Natural killer cell (primary cell): ENCODE results near the gene TTC39B. TPM values are rescaled to one million over a fixed set of nuclear protein-coding genes. Genes with fewer than 3 reads are reported as not detected.

ENCODE experiments used
- ATAC-seq, 3 donors: fragments of 150-1000 bp in 2 of 3; fragments of 200-7000 bp in 1 of 3; cut with Tn5 transposase; 1 replicate in 1 of 3; 2 replicates in 2 of 3; pipeline ENCODE4 v1.10.0; 2021; ENCODE audit warnings: mild to moderate bottlenecking in 2 of 3, moderate library complexity in 2 of 3
- DNase-seq, 2 donors: peaks; one replicate each; pipeline versions ENCODE4 v3.0.0 to v3.0.0-alpha.2; 2013 to 2021; ENCODE audit warnings: mixed read lengths in 1 of 2
- H3K27ac ChIP-seq: one replicate; pipeline ENCODE4 v1.5.1; 2013; ENCODE audit warnings: mild to moderate bottlenecking, low read length
- H3K27me3 ChIP-seq: one replicate; pipeline ENCODE4 v1.6.1; 2013; ENCODE audit warnings: low read length; ENCODE audit not compliant: control insufficient read depth, insufficient read depth
- H3K36me3 ChIP-seq: one replicate; pipeline ENCODE4 v1.6.1; 2013; ENCODE audit warnings: low read length; ENCODE audit not compliant: control insufficient read depth, insufficient read depth
- H3K4me1 ChIP-seq: one replicate; pipeline ENCODE4 v1.6.1; 2013; ENCODE audit warnings: low read length; ENCODE audit not compliant: control insufficient read depth, insufficient read depth
- H3K4me3 ChIP-seq: one replicate; pipeline ENCODE4 v1.5.1; 2013; ENCODE audit warnings: low read length
- H3K9me3 ChIP-seq: one replicate; pipeline ENCODE4 v1.6.1; 2013; ENCODE audit warnings: low read length; ENCODE audit not compliant: control insufficient read depth, insufficient read depth
- H3K27ac Mint-ChIP-seq, 2 donors: one replicate each; pipeline ENCODE4 v1.8.0; 2022; ENCODE audit warnings: mild to moderate bottlenecking in 2 of 2, mixed read lengths in 2 of 2, moderate library complexity in 1 of 2
- H3K27me3 Mint-ChIP-seq, 2 donors: one replicate each; pipeline ENCODE4 v1.8.0; 2022; ENCODE audit warnings: low read depth in 2 of 2, mixed read lengths in 2 of 2
- H3K36me3 Mint-ChIP-seq: one replicate; pipeline ENCODE4 v1.8.0; 2022; ENCODE audit warnings: mixed read lengths
- H3K4me1 Mint-ChIP-seq, 2 donors: one replicate each; pipeline ENCODE4 v1.8.0; 2022; ENCODE audit warnings: mixed read lengths in 2 of 2
- H3K4me3 Mint-ChIP-seq: one replicate; pipeline ENCODE4 v1.8.0; 2022; ENCODE audit warnings: mild to moderate bottlenecking, moderate library complexity, mixed read lengths
- H3K9me3 Mint-ChIP-seq, 2 donors: one replicate each; pipeline ENCODE4 v1.8.0; 2022; ENCODE audit warnings: mixed read lengths in 2 of 2
- CTCF ChIP-seq: fragments of 200-600 bp; IDR thresholded peaks from one replicate; pipeline ENCODE4 v1.8.0; 2022; ENCODE audit warnings: antibody characterized with exemption
- WGBS: methylation state at CpG from one replicate; pipeline ENCODE4 v1.1.7; 2013; ENCODE audit warnings: missing lambda C conversion rate; ENCODE audit not compliant: insufficient coverage; 5-methylcytosine and 5-hydroxymethylcytosine counted together
- intact Hi-C: fragments of 100-400 bp; cut with micrococcal nuclease; formaldehyde crosslinking; loops from one replicate; pipeline ENCODE4 v1.14.2; 2022
- total RNA-seq, 4 donors: library from RNA; stranded (reverse); fragments of 120-200 nt in 1 of 4; gene quantifications; one replicate each; pipeline versions ENCODE4 v1.2.3 to v1.2.4, GENCODE V29; 2013 to 2022

Gene TTC39B
- total RNA-seq, 3 donors from 2014 or later (not counting 1 experiment from before 2014, with no cell fraction given), result 51.2 to 65.1 (median 54.2) TPM

- Mint-ChIP-seq H3K4me1 (peaks cover 52 to 58% of the 10 kb centered on the region in 2 donors), H3K27me3 (no peaks in the 10 kb centered on the region), H3K4me3 (no peak overlapping the region), H3K9me3 (no peaks in the 10 kb centered on the region), H3K36me3 (no peaks in the 10 kb centered on the region), H3K27ac (peak overlapping the region in 1 of 2 donors; percentile 24)
- no peak for DNase-seq
- no peaks in the 10 kb centered on the region for H3K9me3 ChIP-seq
- 94% methylated on average over 5 of the region's 7 CpGs for WGBS
- ATAC-seq, result no peak
- TF ChIP-seq CTCF, result no peak
- intact Hi-C loops, result no loop called here
- no peaks in the 10 kb centered on the region for H3K36me3 ChIP-seq
- H3K4me3 ChIP-seq, result no peak overlapping the region
- no peaks in the 10 kb centered on the region for H3K27me3 ChIP-seq
- peaks cover 9% of the 10 kb centered on the region for H3K4me1 ChIP-seq
- no peak overlapping the region for H3K27ac ChIP-seq
Measured at GRCh38 chr9:15249042-15249818, 57.8 kb downstream of the TTC39B start.

GRCh38 chr9:15248621-15249020 lies 58.4 kb downstream of the TTC39B start:
- H3K4me3 ChIP-seq, result no peak overlapping the region
- no peak for TF ChIP-seq CTCF
- H3K27me3 Mint-ChIP-seq, result no peaks in the 10 kb centered on the region
- H3K27ac Mint-ChIP-seq, result no peak overlapping the region
- intact Hi-C loops, result no loop called here
- peaks cover 52 to 58% of the 10 kb centered on the region in 2 donors for H3K4me1 Mint-ChIP-seq
- no peak overlapping the region for H3K4me3 Mint-ChIP-seq
- WGBS, result no CpG with 5 or more reads among the region's 2 CpGs
- no peaks in the 10 kb centered on the region for H3K36me3 ChIP-seq
- ATAC-seq (no peak), DNase-seq (no peak)
- H3K9me3 Mint-ChIP-seq, result no peaks in the 10 kb centered on the region
- peaks cover 11% of the 10 kb centered on the region for H3K4me1 ChIP-seq
- no peaks in the 10 kb centered on the region for H3K36me3 Mint-ChIP-seq
- H3K9me3 ChIP-seq, result no peaks in the 10 kb centered on the region
- no peaks in the 10 kb centered on the region for H3K27me3 ChIP-seq
- H3K27ac ChIP-seq, result no peak overlapping the region

- Histone ChIP-seq H3K27me3 (no peaks in the 10 kb centered on the region), H3K4me3 (no peak overlapping the region), H3K36me3 (no peaks in the 10 kb centered on the region), H3K4me1 (peaks cover 11% of the 10 kb centered on the region), H3K27ac (no peak overlapping the region), H3K9me3 (no peaks in the 10 kb centered on the region)
- intact Hi-C loops, result no loop called here
- Mint-ChIP-seq H3K9me3 (no peaks in the 10 kb centered on the region), H3K4me3 (no peak overlapping the region), H3K36me3 (no peaks in the 10 kb centered on the region), H3K27me3 (no peaks in the 10 kb centered on the region), H3K27ac (no peak overlapping the region), H3K4me1 (peaks cover 47 to 58% of the 10 kb centered on the region in 2 donors)
- TF ChIP-seq CTCF, result no peak
- no peak for ATAC-seq
- no peak for DNase-seq
Measured at GRCh38 chr9:15248081-15248480, 58.9 kb downstream of the TTC39B start.

- Mint-ChIP-seq H3K36me3 (no peaks in the 10 kb centered on the region), H3K27me3 (no peaks in the 10 kb centered on the region), H3K27ac (peak overlapping the region; percentile 36 to 56), H3K9me3 (no peaks in the 10 kb centered on the region), H3K4me1 (peaks cover 44 to 62% of the 10 kb centered on the region in 2 donors), H3K4me3 (no peak overlapping the region)
- intact Hi-C loops, result no loop called here
- H3K27me3 ChIP-seq, result no peaks in the 10 kb centered on the region
- peaks cover 11% of the 10 kb centered on the region for H3K4me1 ChIP-seq
- H3K27ac ChIP-seq, result no peak overlapping the region
- H3K36me3 ChIP-seq, result no peaks in the 10 kb centered on the region
- no peak overlapping the region for H3K4me3 ChIP-seq
- no peaks in the 10 kb centered on the region for H3K9me3 ChIP-seq
- ATAC-seq (no peak), DNase-seq (no peak)
- TF ChIP-seq CTCF, result no peak
Measured at GRCh38 chr9:15246708-15247107, 60.3 kb downstream of the TTC39B start.
